K562 (cell line): ENCODE results near the gene ICAM1. TPM values are rescaled to one million over a fixed set of nuclear protein-coding genes. Genes with fewer than 3 reads are reported as not detected.
A peak's percentile ranks its signal among the peaks of the same experiment; 100 is the strongest.

Source experiments
- HEY1 ChIP-seq: fragments of 250-450 bp; sonication (Bioruptor Pico); IDR thresholded peaks from 2 replicates; pipeline ENCODE4 v1.5.0; 2020; ENCODE audit warnings: mild to moderate bottlenecking, moderate library complexity, borderline replicate concordance
- MTF1 ChIP-seq: fragments of 250-450 bp; sonication (Bioruptor Pico); IDR thresholded peaks from 2 replicates; pipeline ENCODE4 v1.9.0; 2021; ENCODE audit warnings: moderate library complexity, mild to moderate bottlenecking, inconsistent platforms, borderline replicate concordance
- NFYB ChIP-seq: IDR thresholded peaks from 2 replicates; pipeline ENCODE4 v1.6.1; 2011; ENCODE audit warnings: mild to moderate bottlenecking, moderate library complexity; ENCODE audit not compliant: insufficient read length; ENCODE audit errors: extremely low read depth
- POLR2B ChIP-seq: fragments of 450-650 bp; IDR thresholded peaks from 2 replicates; pipeline ENCODE4 v1.6.1; 2018; ENCODE audit warnings: low read depth; ENCODE audit not compliant: partially characterized antibody
- SMARCE1 ChIP-seq: fragments of 450-650 bp; IDR thresholded peaks from 2 replicates; pipeline ENCODE4 v1.7.1; 2016; ENCODE audit warnings: mild to moderate bottlenecking
- ZBTB7A ChIP-seq: IDR thresholded peaks from 2 replicates; pipeline ENCODE4 v1.6.1; 2011; ENCODE audit warnings: low read depth, mild to moderate bottlenecking, low read length, moderate library complexity, borderline replicate concordance; ENCODE audit not compliant: control insufficient read depth
- ZBTB8A ChIP-seq: fragments of 450-650 bp; IDR thresholded peaks from 2 replicates; pipeline ENCODE4 v1.6.1; 2018; ENCODE audit warnings: mild to moderate bottlenecking, moderate library complexity; ENCODE audit not compliant: partially characterized antibody
- ZNF184 ChIP-seq: sonication (generic); formaldehyde crosslinking; IDR thresholded peaks from 2 replicates; pipeline ENCODE4 v1.5.0; 2020; ENCODE audit warnings: missing genetic modification reagents
- ZNF24 ChIP-seq: fragments of 450-650 bp; IDR thresholded peaks from 2 replicates; pipeline ENCODE4 v1.6.1; 2016
- ZNF668 ChIP-seq: fragments of 250-450 bp; sonication (Bioruptor Pico); IDR thresholded peaks from 2 replicates; pipeline ENCODE4 v1.8.0; 2022; ENCODE audit warnings: mild to moderate bottlenecking, inconsistent platforms
- ZNF707 ChIP-seq: fragments of 250-450 bp; sonication (Bioruptor Pico); conservative IDR thresholded peaks from 2 replicates; pipeline ENCODE4 v1.8.0; 2022; ENCODE audit warnings: inconsistent platforms, mild to moderate bottlenecking, moderate library complexity
- polyA plus RNA-seq, 8 experiments: library from polyadenylated mRNA; depleted of rRNA in 4 of 8; stranded (reverse) in 5 of 8; unstranded in 3 of 8; fragments of >200 nt; fragmentation: Nextera tagmentation in 2 of 8; fragmentation: Illumina TruSeq in 1 of 8; extraction: Ambion mirVana in 2 of 8; extraction: Trizol in 1 of 8; gene quantifications; 2 replicates each; pipeline versions ENCODE4 v1.2.1 to v1.2.3, GENCODE V29; 2011 to 2014; ENCODE audit warnings: inconsistent platforms in 1 of 8, missing spikeins in 1 of 8
- total RNA-seq, 7 experiments: library from RNA; depleted of rRNA in 6 of 7; stranded (reverse); fragments of >200 nt in 6 of 7; fragmentation: Illumina TruSeq in 2 of 7; extraction: Trizol in 2 of 7; gene quantifications; 2 replicates each; pipeline versions ENCODE4 v1.2.1 to v1.2.3, GENCODE V29; 2011 to 2021; ENCODE audit warnings: low replicate concordance in 1 of 7
- TF ChIP-seq, protein P1 (sequence below): IDR thresholded peaks from 2 replicates; pipeline ENCODE4 v1.6.1; 2011; ENCODE audit warnings: borderline replicate concordance, low read depth, mild to moderate bottlenecking, moderate library complexity, low read length; ENCODE audit not compliant: insufficient read depth, poor library complexity, severe bottlenecking
- TF ChIP-seq, protein P2 (sequence below): fragments of 200-400 bp; formaldehyde crosslinking; IDR thresholded peaks from 2 replicates; pipeline ENCODE4 v1.6.1; 2017; ENCODE audit warnings: mild to moderate bottlenecking, low read depth, low read length, moderate library complexity
- TF ChIP-seq, protein P3 (sequence below), 2 experiments: IDR thresholded peaks; 2 replicates each; pipeline ENCODE4 v1.6.1; 2012; ENCODE audit warnings: improper control_type of control experiment in 2 of 2, low read depth in 2 of 2, low read length in 2 of 2, borderline replicate concordance in 1 of 2
- TF ChIP-seq, protein P4 (sequence below): sonication (generic); formaldehyde crosslinking; IDR thresholded peaks from 2 replicates; pipeline ENCODE4 v1.8.0; 2022; ENCODE audit warnings: missing genetic modification reagents, mild to moderate bottlenecking, borderline replicate concordance
- TF ChIP-seq, protein P5 (sequence below): IDR thresholded peaks from 2 replicates; pipeline ENCODE4 v1.6.1; 2011; ENCODE audit not compliant: insufficient read length; ENCODE audit errors: extremely low read depth

The ICAM1 gene
- total and polyA plus RNA-seq, 9 of the 15 experiments (the other 6 are each of a cell fraction or from before 2014, with no cell fraction given) = 2.3 to 24.4 (median 13.4) TPM

DNA sequence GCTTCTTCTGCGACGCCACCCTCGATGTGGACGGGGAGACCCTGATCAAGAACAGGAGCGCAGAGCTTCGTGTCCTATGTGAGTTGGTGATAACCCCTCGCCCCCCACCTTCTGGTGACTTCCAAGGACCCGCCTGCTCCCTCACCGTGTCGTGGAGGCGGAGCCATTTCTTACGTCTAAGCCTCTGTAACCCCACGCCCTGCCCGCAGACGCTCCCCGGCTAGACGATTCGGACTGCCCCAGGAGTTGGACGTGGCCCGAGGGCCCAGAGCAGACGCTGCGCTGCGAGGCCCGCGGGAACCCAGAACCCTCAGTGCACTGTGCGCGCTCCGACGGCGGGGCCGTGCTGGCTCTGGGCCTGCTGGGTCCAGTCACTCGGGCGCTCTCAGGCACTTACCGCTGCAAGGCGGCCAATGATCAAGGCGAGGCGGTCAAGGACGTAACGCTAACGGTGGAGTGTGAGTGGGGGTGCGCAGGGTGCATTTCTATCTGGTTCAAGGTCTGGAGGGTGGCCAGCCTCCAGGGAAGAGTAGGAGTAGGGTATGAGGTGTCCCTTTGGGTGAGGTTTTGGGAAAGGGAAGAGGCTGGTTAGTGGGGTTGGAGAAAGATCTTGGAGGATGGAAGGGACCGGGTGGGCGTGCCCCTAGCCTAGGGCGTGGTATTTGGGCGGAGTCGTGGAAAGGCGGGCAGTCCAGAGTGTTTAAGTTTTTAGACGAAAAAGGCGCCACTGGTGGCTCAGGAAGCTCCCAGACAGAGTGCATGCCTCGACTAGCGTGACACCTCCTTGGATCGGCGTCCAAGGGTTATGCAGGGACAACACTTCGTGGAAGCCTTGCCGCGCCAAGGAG, 22.1 kb downstream of the ICAM1 start (continued):
- TF ChIP-seq, protein P1, sequence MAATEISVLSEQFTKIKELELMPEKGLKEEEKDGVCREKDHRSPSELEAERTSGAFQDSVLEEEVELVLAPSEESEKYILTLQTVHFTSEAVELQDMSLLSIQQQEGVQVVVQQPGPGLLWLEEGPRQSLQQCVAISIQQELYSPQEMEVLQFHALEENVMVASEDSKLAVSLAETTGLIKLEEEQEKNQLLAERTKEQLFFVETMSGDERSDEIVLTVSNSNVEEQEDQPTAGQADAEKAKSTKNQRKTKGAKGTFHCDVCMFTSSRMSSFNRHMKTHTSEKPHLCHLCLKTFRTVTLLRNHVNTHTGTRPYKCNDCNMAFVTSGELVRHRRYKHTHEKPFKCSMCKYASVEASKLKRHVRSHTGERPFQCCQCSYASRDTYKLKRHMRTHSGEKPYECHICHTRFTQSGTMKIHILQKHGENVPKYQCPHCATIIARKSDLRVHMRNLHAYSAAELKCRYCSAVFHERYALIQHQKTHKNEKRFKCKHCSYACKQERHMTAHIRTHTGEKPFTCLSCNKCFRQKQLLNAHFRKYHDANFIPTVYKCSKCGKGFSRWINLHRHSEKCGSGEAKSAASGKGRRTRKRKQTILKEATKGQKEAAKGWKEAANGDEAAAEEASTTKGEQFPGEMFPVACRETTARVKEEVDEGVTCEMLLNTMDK = no peak
- TF ChIP-seq, protein P2, sequence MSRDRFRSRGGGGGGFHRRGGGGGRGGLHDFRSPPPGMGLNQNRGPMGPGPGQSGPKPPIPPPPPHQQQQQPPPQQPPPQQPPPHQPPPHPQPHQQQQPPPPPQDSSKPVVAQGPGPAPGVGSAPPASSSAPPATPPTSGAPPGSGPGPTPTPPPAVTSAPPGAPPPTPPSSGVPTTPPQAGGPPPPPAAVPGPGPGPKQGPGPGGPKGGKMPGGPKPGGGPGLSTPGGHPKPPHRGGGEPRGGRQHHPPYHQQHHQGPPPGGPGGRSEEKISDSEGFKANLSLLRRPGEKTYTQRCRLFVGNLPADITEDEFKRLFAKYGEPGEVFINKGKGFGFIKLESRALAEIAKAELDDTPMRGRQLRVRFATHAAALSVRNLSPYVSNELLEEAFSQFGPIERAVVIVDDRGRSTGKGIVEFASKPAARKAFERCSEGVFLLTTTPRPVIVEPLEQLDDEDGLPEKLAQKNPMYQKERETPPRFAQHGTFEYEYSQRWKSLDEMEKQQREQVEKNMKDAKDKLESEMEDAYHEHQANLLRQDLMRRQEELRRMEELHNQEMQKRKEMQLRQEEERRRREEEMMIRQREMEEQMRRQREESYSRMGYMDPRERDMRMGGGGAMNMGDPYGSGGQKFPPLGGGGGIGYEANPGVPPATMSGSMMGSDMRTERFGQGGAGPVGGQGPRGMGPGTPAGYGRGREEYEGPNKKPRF = no peak
- TF ChIP-seq MTF1 (no peak), ZBTB7A (peak; percentile 47; the same call in 1 of the 2 replicates), ZNF24 (no peak), ZNF707 (CRISPR knock-in tag) (no peak), POLR2B (no peak), HEY1 (no peak), NFYB (no peak), ZNF668 (CRISPR knock-in tag) (no peak), SMARCE1 (peak; percentile 19; the same call in 1 of the 2 replicates), ZBTB8A (no peak), ZNF184 (no peak)
- TF ChIP-seq, protein P3, sequence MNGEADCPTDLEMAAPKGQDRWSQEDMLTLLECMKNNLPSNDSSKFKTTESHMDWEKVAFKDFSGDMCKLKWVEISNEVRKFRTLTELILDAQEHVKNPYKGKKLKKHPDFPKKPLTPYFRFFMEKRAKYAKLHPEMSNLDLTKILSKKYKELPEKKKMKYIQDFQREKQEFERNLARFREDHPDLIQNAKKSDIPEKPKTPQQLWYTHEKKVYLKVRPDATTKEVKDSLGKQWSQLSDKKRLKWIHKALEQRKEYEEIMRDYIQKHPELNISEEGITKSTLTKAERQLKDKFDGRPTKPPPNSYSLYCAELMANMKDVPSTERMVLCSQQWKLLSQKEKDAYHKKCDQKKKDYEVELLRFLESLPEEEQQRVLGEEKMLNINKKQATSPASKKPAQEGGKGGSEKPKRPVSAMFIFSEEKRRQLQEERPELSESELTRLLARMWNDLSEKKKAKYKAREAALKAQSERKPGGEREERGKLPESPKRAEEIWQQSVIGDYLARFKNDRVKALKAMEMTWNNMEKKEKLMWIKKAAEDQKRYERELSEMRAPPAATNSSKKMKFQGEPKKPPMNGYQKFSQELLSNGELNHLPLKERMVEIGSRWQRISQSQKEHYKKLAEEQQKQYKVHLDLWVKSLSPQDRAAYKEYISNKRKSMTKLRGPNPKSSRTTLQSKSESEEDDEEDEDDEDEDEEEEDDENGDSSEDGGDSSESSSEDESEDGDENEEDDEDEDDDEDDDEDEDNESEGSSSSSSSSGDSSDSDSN (IDR thresholded peaks at IDR 0.05; ENCODE audit: borderline replicate concordance in 1 of 2, low read depth in 2 of 2, low read length in 2 of 2) = peak; percentile 42 to 71; a peak in 2 of 4 replicates
- TF ChIP-seq, protein P4, sequence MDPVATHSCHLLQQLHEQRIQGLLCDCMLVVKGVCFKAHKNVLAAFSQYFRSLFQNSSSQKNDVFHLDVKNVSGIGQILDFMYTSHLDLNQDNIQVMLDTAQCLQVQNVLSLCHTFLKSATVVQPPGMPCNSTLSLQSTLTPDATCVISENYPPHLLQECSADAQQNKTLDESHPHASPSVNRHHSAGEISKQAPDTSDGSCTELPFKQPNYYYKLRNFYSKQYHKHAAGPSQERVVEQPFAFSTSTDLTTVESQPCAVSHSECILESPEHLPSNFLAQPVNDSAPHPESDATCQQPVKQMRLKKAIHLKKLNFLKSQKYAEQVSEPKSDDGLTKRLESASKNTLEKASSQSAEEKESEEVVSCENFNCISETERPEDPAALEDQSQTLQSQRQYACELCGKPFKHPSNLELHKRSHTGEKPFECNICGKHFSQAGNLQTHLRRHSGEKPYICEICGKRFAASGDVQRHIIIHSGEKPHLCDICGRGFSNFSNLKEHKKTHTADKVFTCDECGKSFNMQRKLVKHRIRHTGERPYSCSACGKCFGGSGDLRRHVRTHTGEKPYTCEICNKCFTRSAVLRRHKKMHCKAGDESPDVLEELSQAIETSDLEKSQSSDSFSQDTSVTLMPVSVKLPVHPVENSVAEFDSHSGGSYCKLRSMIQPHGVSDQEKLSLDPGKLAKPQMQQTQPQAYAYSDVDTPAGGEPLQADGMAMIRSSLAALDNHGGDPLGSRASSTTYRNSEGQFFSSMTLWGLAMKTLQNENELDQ (CRISPR knock-in tag) = no peak
- TF ChIP-seq, protein P5, sequence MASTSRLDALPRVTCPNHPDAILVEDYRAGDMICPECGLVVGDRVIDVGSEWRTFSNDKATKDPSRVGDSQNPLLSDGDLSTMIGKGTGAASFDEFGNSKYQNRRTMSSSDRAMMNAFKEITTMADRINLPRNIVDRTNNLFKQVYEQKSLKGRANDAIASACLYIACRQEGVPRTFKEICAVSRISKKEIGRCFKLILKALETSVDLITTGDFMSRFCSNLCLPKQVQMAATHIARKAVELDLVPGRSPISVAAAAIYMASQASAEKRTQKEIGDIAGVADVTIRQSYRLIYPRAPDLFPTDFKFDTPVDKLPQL = no peak
